Ectodermal cell (in vitro differentiated cells): ENCODE data around the gene WDR81.

Experiments
- H3K27ac ChIP-seq: 2 replicates; pipeline ENCODE4 v1.7.0; 2013; ENCODE audit warnings: mild to moderate bottlenecking, low read depth, low read length; ENCODE audit not compliant: insufficient read depth, poor library complexity, severe bottlenecking
- H3K27me3 ChIP-seq: 2 replicates; pipeline ENCODE4 v1.7.0; 2013; ENCODE audit warnings: mild to moderate bottlenecking, low read length; ENCODE audit not compliant: insufficient read depth, control insufficient read depth, poor library complexity, severe bottlenecking
- H3K36me3 ChIP-seq: one replicate; pipeline ENCODE4 v1.7.0; 2013; ENCODE audit warnings: low read length; ENCODE audit not compliant: control insufficient read depth, insufficient read depth
- H3K4me1 ChIP-seq: one replicate; pipeline ENCODE4 v1.7.0; 2013; ENCODE audit warnings: low read length; ENCODE audit not compliant: control insufficient read depth, insufficient read depth
- H3K4me3 ChIP-seq: 2 replicates; pipeline ENCODE4 v1.7.0; 2013; ENCODE audit warnings: low read depth, low read length, control low read depth; ENCODE audit not compliant: insufficient read depth
- H3K9me3 ChIP-seq: 2 replicates; pipeline ENCODE4 v1.7.0; 2013; ENCODE audit warnings: mild to moderate bottlenecking, low read length, moderate library complexity; ENCODE audit not compliant: control insufficient read depth
- WGBS, 2 experiments: methylation state at CpG; one replicate each; pipeline ENCODE4 v1.1.7; 2013; ENCODE audit warnings: missing lambda C conversion rate in 2 of 2; 5-methylcytosine and 5-hydroxymethylcytosine counted together

The WDR81 gene

DNA sequence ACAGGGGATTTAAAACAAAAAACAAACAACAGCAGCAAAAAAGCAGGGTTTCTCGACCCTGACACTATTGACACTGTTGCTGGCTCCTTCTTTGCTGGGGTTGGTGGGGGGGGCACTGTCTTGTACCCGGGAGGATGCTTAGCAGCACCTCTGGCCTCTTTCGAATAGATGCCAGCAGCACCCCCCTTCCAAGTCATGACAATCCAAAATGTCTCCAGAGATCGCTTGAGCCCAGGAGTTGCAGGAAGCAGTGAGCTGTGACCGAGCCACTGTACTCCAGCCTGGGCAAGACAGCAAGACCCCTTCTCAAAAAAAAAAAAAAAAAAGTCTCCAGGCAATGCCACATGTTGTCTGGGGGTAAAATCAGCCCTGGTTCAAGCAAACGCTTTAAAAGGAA is 57.7 kb downstream of the WDR81 start:
- Histone ChIP-seq H3K9me3 (no peaks in the 10 kb centered on the region), H3K27ac (no peak overlapping the region), H3K36me3 (peaks cover 45% of the 10 kb centered on the region), H3K27me3 (no peaks in the 10 kb centered on the region), H3K4me3 (no peak overlapping the region), H3K4me1 (no peaks in the 10 kb centered on the region)
- WGBS, 2 experiments = 94% methylated on average over 6 of the region's 6 CpGs

DNA sequence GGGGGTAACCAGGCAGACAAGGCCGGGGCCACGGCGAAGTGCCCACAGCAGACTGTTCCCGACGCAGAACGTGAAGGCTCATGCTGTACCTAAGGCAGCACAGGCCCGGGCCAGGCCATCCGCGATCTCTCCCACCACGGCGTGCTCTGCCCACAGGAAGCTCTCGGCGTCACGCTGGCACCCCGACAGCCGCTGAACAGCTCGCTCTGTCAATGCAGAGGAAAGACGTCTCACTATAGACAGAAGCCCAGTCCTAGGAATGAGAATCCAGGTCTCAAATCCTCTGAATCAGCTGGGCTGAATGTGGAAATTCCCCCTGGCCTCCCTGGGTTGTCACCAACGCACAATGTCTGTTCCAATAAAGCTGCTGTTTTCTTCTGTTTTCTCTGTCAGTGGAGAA is 58.8 kb downstream of the WDR81 start:
- peaks cover 40% of the 10 kb centered on the region for H3K36me3 ChIP-seq
- no peak overlapping the region for H3K27ac ChIP-seq
- H3K4me1 ChIP-seq = no peaks in the 10 kb centered on the region
- WGBS, 2 experiments = 92 to 93% methylated on average over 19 of the region's 19 CpGs
- H3K4me3 ChIP-seq = no peak overlapping the region
- no peaks in the 10 kb centered on the region for H3K27me3 ChIP-seq
- no peaks in the 10 kb centered on the region for H3K9me3 ChIP-seq

DNA sequence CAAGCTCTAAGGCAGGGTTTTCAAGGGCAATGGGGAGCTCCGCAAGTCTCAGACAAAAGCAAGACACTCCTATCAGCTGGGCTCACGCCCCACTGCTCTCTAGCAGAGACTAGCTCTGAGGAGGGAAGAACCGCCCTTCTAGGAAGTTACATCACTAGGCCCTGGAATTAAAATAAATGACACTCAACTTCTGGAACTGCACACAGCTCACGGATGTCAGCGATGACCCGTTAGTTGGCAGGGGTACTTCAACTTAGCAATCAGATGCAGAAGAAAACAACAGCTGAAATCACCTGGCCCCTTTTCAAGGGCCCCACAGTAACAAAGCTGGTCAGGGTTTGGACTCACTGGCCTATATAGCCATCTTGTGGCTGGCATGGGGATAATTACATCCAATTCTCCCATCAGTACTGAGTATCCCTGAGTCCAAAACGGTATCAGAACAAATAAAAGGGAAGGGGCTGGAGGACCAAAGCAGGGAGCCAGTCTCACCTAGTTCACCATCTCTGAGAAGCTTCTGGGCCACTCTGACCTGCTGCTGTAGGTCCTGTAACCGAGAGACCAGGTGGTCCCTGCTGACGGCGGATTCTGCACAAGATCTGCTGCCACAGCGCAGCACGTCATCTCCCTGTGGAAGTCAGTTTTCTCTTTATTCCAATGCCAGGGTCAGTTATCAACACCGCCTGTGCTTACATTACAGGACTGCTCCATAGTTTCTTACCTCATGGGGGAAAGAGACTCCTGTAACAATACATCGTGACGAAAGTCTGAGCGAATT is 59.5 kb downstream of the WDR81 start:
- no peaks in the 10 kb centered on the region for H3K27me3 ChIP-seq
- no peaks in the 10 kb centered on the region for H3K9me3 ChIP-seq
- 85 to 86% methylated on average over 16 of the region's 16 CpGs for WGBS, 2 experiments
- peaks cover 33% of the 10 kb centered on the region for H3K36me3 ChIP-seq
- no peaks in the 10 kb centered on the region for H3K4me1 ChIP-seq
- H3K27ac ChIP-seq = no peak overlapping the region
- no peak overlapping the region for H3K4me3 ChIP-seq

DNA sequence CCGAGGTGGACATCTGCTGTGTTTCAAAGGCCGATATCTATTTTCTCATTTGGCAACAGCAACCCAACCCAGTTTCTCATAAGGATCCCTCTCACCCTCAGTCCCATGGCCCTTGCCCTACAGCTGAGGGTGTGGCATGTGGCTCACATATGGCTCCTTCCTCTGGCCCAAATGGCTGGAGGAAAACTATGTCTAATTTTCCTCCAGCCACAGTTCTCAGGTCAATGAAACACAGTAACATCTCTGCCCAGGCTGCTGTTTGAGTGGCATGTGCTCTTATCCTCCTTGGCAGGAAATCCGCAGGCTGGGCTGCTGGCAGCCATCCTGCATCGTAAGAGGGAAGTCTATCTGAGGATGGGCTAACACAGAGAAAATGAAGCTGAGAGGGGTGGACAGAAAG is 61.4 kb downstream of the WDR81 start:
- no peaks in the 10 kb centered on the region for H3K27me3 ChIP-seq
- H3K9me3 ChIP-seq = no peaks in the 10 kb centered on the region
- H3K4me1 ChIP-seq = no peaks in the 10 kb centered on the region
- H3K36me3 ChIP-seq = peaks cover 33% of the 10 kb centered on the region
- WGBS, 2 experiments = 95% methylated on average over 4 of the region's 4 CpGs
- H3K27ac ChIP-seq = no peak overlapping the region
- H3K4me3 ChIP-seq = no peak overlapping the region

DNA sequence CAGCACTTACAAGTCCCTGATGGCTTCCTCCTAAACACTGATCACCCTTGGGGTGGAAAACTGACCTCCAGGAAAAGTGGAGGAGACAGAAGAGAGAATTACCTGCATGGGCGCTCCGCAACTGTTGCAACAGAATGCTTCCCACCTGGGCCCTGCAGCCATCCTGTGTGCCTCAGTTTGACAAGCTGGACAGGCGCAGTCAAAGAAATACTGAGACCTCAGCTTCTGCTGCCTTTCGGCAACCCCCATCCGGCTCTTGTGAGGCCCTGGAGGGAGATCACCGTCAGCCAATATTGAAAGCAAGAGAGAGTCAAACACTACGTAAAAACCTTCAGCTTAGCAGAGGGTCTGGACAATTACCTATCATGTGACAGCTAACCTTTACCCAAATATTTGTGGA is 62.2 kb downstream of the WDR81 start:
- no peaks in the 10 kb centered on the region for H3K4me1 ChIP-seq
- H3K4me3 ChIP-seq = no peak overlapping the region
- no peak overlapping the region for H3K27ac ChIP-seq
- H3K9me3 ChIP-seq = no peaks in the 10 kb centered on the region
- peaks cover 25% of the 10 kb centered on the region for H3K36me3 ChIP-seq
- H3K27me3 ChIP-seq = no peaks in the 10 kb centered on the region
- WGBS, 2 experiments = 96% methylated on average over 7 of the region's 7 CpGs

DNA sequence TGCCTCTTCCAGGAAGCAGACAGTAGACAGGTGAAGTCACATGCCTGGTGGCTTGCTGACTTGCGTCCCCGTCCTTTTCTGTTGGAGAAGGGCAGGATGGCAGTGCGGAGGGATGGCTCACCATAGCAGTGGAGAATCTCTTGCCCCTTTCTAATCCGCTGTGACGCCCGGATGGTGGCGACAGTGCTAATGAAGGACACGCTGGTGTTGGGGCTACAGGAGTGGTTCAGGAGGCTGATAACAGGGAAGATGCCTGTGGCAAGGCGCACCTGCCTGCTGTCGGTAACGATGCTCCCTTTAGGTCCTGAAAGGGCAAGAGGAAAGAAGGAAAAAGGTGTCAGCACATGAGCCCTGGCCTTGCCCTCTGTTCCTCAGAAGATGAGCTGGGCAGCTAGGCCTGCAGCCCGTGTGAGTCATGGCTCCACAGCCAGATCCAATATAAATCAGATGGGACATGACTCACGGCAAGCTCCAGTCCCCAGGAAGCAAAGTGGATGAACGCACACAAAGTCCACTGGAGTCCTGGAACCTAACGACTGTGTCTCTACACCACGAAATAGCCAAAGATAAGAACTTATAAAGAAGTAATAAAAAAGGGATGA is 62.9 kb downstream of the WDR81 start:
- no peaks in the 10 kb centered on the region for H3K27me3 ChIP-seq
- no peak overlapping the region for H3K27ac ChIP-seq
- peaks cover 22% of the 10 kb centered on the region for H3K36me3 ChIP-seq
- WGBS, 2 experiments = 94 to 95% methylated on average over 16 of the region's 16 CpGs
- no peak overlapping the region for H3K4me3 ChIP-seq
- H3K9me3 ChIP-seq = no peaks in the 10 kb centered on the region
- no peaks in the 10 kb centered on the region for H3K4me1 ChIP-seq
